ENCODE results near the gene ECHDC3. TPM values are rescaled to one million over a fixed set of nuclear protein-coding genes. Genes with fewer than 3 reads are reported as not detected.

Gene ECHDC3
- total and polyA plus RNA-seq, 2 of the 8 experiments (the other 6 are each of a cell fraction or from before 2014, with no cell fraction given), result 15.6 to 19.9 TPM

DNA sequence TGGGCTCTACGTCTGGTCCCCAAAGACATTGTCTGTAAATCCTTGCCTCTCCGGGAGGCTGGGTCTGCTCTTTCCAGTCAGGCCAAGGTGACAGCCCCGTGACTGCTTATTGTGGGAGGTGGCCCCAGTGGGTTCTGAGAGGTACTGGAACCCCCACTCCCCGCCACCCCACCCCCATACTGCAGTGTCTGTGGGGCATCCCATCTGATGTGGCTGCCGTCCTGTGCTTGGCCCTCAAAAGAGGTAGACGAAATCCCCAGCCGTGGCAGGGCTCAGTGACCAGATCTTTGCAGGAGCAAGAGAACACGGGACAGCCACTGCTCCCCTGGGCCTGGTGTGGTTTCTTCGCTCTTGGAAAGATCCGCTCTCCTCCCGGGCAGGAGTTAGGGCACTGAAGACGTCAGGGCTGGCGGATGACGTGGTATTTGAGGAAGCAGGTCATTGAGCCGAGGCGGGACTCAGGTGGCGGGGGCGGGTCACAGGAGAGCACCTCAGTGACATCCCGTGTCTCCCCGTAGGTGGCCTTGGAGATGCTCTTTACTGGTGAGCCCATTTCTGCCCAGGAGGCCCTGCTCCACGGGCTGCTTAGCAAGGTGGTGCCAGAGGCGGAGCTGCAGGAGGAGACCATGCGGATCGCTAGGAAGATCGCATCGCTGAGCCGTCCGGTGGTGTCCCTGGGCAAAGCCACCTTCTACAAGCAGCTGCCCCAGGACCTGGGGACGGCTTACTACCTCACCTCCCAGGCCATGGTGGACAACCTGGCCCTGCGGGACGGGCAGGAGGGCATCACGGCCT, 20.7 kb downstream of the ECHDC3 start:
- Histone ChIP-seq H2BK120ac (replicated peaks; ENCODE audit: low read depth, low read length) (no peak overlapping the region), H2BK20ac (ENCODE audit: low read length) (no peak overlapping the region), H3K23me2 (ENCODE audit: low read depth, low read length) (no peaks in the 10 kb centered on the region; the same call in 1 of the 2 replicates), H3K4me1 (replicated peaks in 1 of 4; ENCODE audit: control insufficient read depth in 3 of 4, insufficient read depth in 4 of 4, low read length in 3 of 4) (no peaks in the 10 kb centered on the region; a peak in 1 of 7 replicates), H3K18ac (ENCODE audit: extremely low read depth, low read length) (no peak overlapping the region), H2BK5ac (ENCODE audit: low read depth, low read length) (no peak overlapping the region), H4K8ac (ENCODE audit: extremely low read depth, insufficient read depth, low read length) (peak overlapping the region; percentile 8; the same call in 1 of the 2 replicates), H4K5ac (ENCODE audit: insufficient read length, low read depth, low read length) (no peak overlapping the region), H3K36me3 (ENCODE audit: control insufficient read depth in 2 of 4, insufficient read depth in 4 of 4, low read length in 3 of 4) (no peaks in the 10 kb centered on the region), H3K9me3 (ENCODE audit: insufficient read depth in 2 of 2, low read depth in 1 of 2, low read length in 1 of 2) (no peaks in the 10 kb centered on the region), H3K56ac (replicated peaks; ENCODE audit: insufficient read length, low read depth, low read length) (no peak overlapping the region), H3K27ac (ENCODE audit: low read depth, low read length) (no peak overlapping the region; the same call in 1 of the 2 replicates), H3K4ac (replicated peaks; ENCODE audit: insufficient read length, low read depth, low read length) (no peak overlapping the region), H3K79me1 (ENCODE audit: low read depth, low read length) (no peaks in the 10 kb centered on the region), H4K91ac (replicated peaks; ENCODE audit: insufficient read length, low read length) (no peak overlapping the region), H3K4me3 (ENCODE audit: extremely low read depth in 1 of 4, insufficient read depth in 2 of 4, low read depth in 3 of 4, low read length in 4 of 4) (no peak overlapping the region), H2AFZ (ENCODE audit: low read length) (no peak overlapping the region), H4K20me1 (replicated peaks in 1 of 2; ENCODE audit: control insufficient read depth in 1 of 2, insufficient read depth in 2 of 2, low read length in 2 of 2) (peaks cover 0 to 2% of the 10 kb centered on the region in 2 experiments), H2AK5ac (ENCODE audit: low read depth, low read length) (no peak overlapping the region), H2BK12ac (ENCODE audit: low read depth, low read length) (no peak overlapping the region), H3K14ac (ENCODE audit: insufficient read length) (no peak overlapping the region), H2BK15ac (ENCODE audit: low read length) (0 out of 2 replicates have a peak overlapping the region, but pooled peaks have one; percentile 16), H3K79me2 (ENCODE audit: control insufficient read depth in 1 of 2, insufficient read depth in 2 of 2, low read length in 2 of 2) (no peaks in the 10 kb centered on the region), H3K23ac (ENCODE audit: insufficient read length) (no peak overlapping the region), H3K9ac (replicated peaks in 1 of 4; ENCODE audit: extremely low read depth in 1 of 4, low read depth in 3 of 4, low read length in 3 of 4) (no peak overlapping the region), H3K4me2 (ENCODE audit: insufficient read depth in 1 of 2, low read depth in 2 of 2, low read length in 2 of 2) (no peak overlapping the region), H3K27me3 (replicated peaks in 1 of 4; ENCODE audit: control insufficient read depth in 3 of 4, extremely low read depth in 1 of 4, insufficient read depth in 3 of 4, low read length in 3 of 4) (no peaks in the 10 kb centered on the region)
- CTCF ChIA-PET (ENCODE audit: partially characterized antibody), result interaction anchor here (0.9 to 3.0 kb wide), 2 partner anchors 19 to 329 kb away, joined by 3 to 16 read pairs; no protein-coding TSS in a partner anchor
- no peak for FAIRE-seq
- TF ChIP-seq GABPA (IDR thresholded peaks at IDR 0.05; ENCODE audit: borderline replicate concordance, insufficient read depth, low read length) (no peak), SIRT6 (IDR thresholded peaks at IDR 0.05; ENCODE audit: low read length) (no peak), SRF (IDR thresholded peaks at IDR 0.05; ENCODE audit: low read depth, low read length) (no peak)
- DNase-seq (ENCODE audit: low read depth in 1 of 2, low spot score in 2 of 2), result no peak
- POLR2A ChIA-PET (ENCODE audit: partially characterized antibody), result interaction anchor here (1.1 kb wide), 1 partner anchor 55 kb away, joined by 3 read pairs; no protein-coding TSS in a partner anchor
- WGBS, 2 experiments (ENCODE audit: extremely low coverage in 1 of 2, insufficient coverage in 1 of 2, insufficient read length in 1 of 2, insufficient replicate concordance in 2 of 2, low coverage in 1 of 2, low lambda C conversion rate in 2 of 2, missing lambda C conversion rate in 1 of 2), result 84% methylated on average over 27 of the region's 32 CpGs; no CpG with 5 or more reads in 1 of the 2 experiments

Data from H1 (cell line).